Activated T-helper 2 cell treated with anti-CD3 and anti-CD28 coated beads, Interferon-gamma antibody, Interleukin-2, Interleukin-4, amounts not matched to agents 10 μg/mL and 5 μg/mL and 100 μg/mL, durations not matched to agents 14 hours and 24 hours and 36 hours (primary cell): ENCODE measurements around the gene CFAP61. TPM values are rescaled to one million over a fixed set of nuclear protein-coding genes. Genes with fewer than 3 reads are reported as not detected.

ENCODE experiments used
- DNase-seq: peaks from one replicate; pipeline ENCODE4 v3.0.0; 2021; ENCODE audit warnings: low spot score
- H3K27ac Mint-ChIP-seq: one replicate; pipeline ENCODE4 v1.8.0; 2021; ENCODE audit warnings: mixed read lengths
- H3K27me3 Mint-ChIP-seq: one replicate; pipeline ENCODE4 v1.8.0; 2021; ENCODE audit warnings: low read depth, mixed read lengths
- H3K36me3 Mint-ChIP-seq: one replicate; pipeline ENCODE4 v1.8.0; 2021; ENCODE audit warnings: low read depth, mixed read lengths
- H3K4me1 Mint-ChIP-seq: one replicate; pipeline ENCODE4 v1.8.0; 2021; ENCODE audit warnings: low read depth, mixed read lengths
- H3K4me3 Mint-ChIP-seq: one replicate; pipeline ENCODE4 v1.8.0; 2021; ENCODE audit warnings: low read depth, mild to moderate bottlenecking, moderate library complexity, mixed read lengths
- H3K9me3 Mint-ChIP-seq: one replicate; pipeline ENCODE4 v1.8.0; 2021; ENCODE audit warnings: mixed read lengths
- intact Hi-C: fragments of 100-400 bp; cut with micrococcal nuclease; formaldehyde crosslinking; loops from one replicate; pipeline ENCODE4 v1.15.1; 2023
- total RNA-seq: library from RNA; stranded (reverse); gene quantifications from 2 replicates; pipeline ENCODE4 v1.2.3, GENCODE V29; 2022

Gene CFAP61
- total RNA-seq, 1 donor from 2014 or later: not detected

DNA sequence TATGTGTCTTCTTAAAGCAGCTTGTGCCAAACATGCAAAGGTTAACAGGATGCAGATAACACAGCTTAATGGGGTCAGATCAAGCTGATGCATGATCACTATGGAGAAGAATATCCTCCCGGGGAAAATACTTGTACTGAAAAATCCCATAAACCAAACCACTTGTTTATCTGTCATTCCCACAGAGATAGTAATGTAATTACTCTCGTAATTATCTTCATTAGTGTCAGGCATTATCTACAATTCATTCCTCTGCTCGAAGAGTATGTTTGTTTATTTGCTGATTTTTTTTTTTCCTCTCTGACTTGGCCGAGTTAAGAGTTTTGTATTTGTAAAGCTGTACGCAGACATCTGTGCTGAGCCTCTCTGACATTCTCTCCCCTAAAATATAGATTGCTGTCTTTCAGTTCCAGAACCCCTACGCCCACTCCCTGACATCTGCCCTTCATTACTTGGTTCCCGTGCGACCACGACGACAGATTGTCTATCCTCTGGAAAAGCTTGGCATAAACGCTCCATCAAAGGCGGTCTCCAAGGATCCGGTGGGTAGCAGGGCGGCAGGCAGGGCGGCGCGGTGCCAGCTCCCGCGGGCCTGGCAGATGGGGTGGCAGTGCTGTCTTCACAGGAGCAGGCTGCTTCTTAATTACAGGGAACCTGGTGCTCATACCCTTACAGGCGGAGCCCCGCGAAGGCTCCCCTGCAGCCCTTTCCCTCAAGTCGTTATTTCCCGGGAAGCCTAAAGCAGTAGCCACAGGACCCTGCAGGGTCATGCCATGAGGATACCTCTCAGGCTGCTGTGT, 147.2 kb downstream of the CFAP61 start:
- H3K27ac Mint-ChIP-seq: no peak overlapping the region
- intact Hi-C loops: no loop called here

DNA sequence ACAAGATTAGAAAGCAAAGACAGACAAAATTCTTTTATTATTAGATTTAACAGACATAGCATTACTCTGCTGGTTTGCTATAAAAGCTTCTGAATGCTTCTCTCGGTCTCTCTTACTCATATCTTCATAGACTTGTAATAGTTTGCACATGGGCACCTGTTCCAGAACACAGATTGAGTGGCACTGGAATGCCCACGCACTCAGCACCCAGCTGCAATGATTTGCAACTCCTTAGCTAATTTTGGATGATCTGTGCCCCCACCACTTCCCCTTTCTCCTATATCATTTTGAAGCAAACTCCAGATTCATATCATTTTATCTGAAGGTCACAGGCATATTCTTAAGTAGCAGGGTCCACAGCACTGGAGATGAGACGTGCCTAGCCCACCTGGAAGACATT, 148.8 kb downstream of the CFAP61 start:
- Mint-ChIP-seq H3K27me3 (peaks cover 3% of the 10 kb centered on the region), H3K9me3 (no peaks in the 10 kb centered on the region), H3K4me3 (no peak overlapping the region), H3K27ac (no peak overlapping the region), H3K36me3 (no peaks in the 10 kb centered on the region), H3K4me1 (no peaks in the 10 kb centered on the region)
- intact Hi-C loops: no loop called here
- DNase-seq: no peak

More for the DNA sequence above, 147.2 kb downstream of the CFAP61 start:
- H3K27me3 Mint-ChIP-seq: no peaks in the 10 kb centered on the region
- H3K36me3 Mint-ChIP-seq: no peaks in the 10 kb centered on the region
- H3K4me1 Mint-ChIP-seq: no peaks in the 10 kb centered on the region
- no peaks in the 10 kb centered on the region for H3K9me3 Mint-ChIP-seq
- no peak for DNase-seq
- no peak overlapping the region for H3K4me3 Mint-ChIP-seq

DNA sequence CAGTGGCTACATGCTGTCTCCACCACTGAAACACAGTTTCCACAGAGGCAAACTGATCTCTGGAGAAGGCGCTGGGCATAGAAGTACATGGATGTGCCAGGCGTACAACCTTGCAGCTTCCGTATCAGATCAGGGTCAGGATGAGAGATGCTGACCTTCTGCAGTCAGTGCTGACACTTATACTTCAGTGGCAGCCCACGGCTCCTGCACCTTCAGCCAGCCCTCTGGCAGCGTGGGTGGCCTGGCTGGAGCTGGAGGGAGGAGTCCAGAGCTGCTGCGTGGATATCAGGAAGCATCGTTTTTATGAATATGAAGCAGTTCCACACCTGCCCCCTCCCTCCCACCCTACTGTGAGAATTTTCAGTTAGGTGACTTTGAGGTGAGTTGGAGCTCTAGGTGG, 149.3 kb downstream of the CFAP61 start:
- Mint-ChIP-seq H3K9me3 (no peaks in the 10 kb centered on the region), H3K27me3 (peaks cover 3% of the 10 kb centered on the region), H3K4me3 (no peak overlapping the region), H3K36me3 (no peaks in the 10 kb centered on the region), H3K4me1 (no peaks in the 10 kb centered on the region), H3K27ac (no peak overlapping the region)
- intact Hi-C loops: no loop called here
- DNase-seq: no peak

DNA sequence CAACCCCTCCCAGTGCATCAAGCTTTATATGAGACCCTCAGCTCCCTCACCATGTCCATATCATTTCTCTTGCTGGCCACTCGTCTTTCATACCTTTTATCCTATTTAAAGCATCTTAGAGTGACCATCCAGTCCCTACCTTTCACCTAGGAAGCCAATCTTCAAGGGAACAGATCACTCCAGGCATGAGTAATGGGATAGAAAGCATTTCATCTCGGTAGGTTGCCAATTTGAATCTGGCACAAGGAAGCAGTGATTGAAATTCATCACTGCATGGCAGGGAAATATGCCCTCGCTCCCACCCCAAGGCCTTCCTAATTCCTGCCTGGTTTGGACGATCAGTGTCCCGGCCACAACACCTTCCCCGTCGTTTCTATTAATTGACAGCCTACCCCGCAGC, 150.4 kb downstream of the CFAP61 start:
- H3K9me3 Mint-ChIP-seq: no peaks in the 10 kb centered on the region
- peaks cover 3% of the 10 kb centered on the region for H3K27me3 Mint-ChIP-seq
- H3K4me1 Mint-ChIP-seq: no peaks in the 10 kb centered on the region
- no peaks in the 10 kb centered on the region for H3K36me3 Mint-ChIP-seq
- DNase-seq: no peak
- no peak overlapping the region for H3K4me3 Mint-ChIP-seq
- intact Hi-C loops: no loop called here
- H3K27ac Mint-ChIP-seq: no peak overlapping the region

DNA sequence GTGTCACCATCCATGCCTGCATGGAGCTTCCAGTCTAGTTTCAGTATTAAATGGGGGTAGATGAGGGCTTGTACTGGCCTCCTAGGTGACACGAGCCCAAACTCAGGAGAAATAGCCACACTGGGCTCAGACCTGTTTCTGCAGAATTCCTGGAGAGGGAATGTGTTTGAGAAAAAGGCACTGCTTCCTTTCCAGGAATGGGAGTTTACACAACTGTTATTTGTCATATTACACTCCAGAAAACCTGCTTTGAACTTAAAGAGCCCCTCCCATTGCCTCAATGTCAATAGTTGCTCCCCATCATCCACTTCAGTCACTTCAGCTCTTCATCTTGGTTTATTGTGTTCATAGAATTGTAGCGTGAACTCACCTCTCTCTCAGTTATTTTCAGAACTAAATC, 151.5 kb downstream of the CFAP61 start:
- Mint-ChIP-seq H3K4me3 (no peak overlapping the region), H3K27ac (no peak overlapping the region), H3K36me3 (no peaks in the 10 kb centered on the region), H3K27me3 (peaks cover 3% of the 10 kb centered on the region), H3K9me3 (no peaks in the 10 kb centered on the region), H3K4me1 (no peaks in the 10 kb centered on the region)
- intact Hi-C loops: no loop called here
- DNase-seq: no peak

DNA sequence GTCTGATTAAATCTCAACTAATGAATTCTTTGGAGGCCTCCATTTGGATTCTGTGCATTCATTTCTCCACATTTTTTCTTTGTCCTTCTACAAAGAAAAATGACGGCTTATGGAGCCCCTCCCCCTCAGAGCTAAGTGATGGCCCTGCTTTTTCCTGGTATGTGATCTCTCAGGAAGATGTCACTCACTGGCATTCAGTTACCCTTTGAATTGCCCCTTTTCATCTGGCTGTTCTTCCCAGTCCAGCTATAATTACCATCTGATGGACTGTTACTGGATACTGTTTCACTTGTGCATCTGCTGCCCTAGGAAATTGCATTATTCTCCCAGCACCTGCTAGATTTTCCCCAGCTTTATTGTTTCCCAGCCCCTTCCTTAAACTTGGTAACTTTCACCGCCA, 151.9 kb downstream of the CFAP61 start:
- Mint-ChIP-seq H3K9me3 (no peaks in the 10 kb centered on the region), H3K27ac (no peak overlapping the region), H3K4me1 (no peaks in the 10 kb centered on the region), H3K27me3 (peaks cover 3% of the 10 kb centered on the region), H3K36me3 (no peaks in the 10 kb centered on the region), H3K4me3 (no peak overlapping the region)
- intact Hi-C loops: no loop called here
- no peak for DNase-seq

DNA sequence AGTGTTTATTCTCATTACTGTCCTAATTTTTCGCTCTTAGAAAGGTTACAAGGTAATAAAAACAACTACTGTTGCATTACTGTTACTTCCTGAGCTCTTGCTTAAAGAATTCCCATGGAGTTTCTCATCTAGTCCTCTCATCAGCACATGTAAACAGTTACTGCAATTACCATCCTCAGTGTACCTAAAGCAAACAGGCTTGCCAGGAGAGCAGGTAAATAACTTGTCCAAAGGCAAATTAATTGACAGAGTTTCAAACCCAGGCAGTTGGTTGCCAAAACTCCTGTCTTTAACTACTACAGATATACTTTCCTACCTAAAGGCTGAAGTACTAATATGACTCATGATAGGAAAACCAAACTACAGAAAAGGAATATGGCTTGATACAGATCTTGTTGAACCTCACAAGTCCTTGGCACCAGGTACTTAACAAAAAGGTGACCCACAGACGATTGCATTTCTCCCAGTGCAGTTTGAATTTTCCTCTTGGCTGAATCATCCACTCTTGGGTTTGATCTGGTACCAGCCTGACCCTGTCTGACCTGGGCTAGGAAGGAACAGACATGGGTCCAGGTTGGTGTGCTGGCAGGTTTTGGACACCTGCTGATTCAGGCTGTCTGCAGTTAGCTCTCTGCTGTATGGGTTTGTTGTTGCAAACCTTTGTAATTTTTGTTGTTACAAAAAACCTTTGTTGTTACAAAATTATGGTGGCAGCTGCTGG, 153.0 kb downstream of the CFAP61 start:
- H3K27me3 Mint-ChIP-seq: peaks cover 3% of the 10 kb centered on the region
- no peak for DNase-seq
- no peak overlapping the region for H3K27ac Mint-ChIP-seq
- no peak overlapping the region for H3K4me3 Mint-ChIP-seq
- no peaks in the 10 kb centered on the region for H3K9me3 Mint-ChIP-seq
- H3K36me3 Mint-ChIP-seq: no peaks in the 10 kb centered on the region
- H3K4me1 Mint-ChIP-seq: no peaks in the 10 kb centered on the region
- intact Hi-C loops: no loop called here

DNA sequence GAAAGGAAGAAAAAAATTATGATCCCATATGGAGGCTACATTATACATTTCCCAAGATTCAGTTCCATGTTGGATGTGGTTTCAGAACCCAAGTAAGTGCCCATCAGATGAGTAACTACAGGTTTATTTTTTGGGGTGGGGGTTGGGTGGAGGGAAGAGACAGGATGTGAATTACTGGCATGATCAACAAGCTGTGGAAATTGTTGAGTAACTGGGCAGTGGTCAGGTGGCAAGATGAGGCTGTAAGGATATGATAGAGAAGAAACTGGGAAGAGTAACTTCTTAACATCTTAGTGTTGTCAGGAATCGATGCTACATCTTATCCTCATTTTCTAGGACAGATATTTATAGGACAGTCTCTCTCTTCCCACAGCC, 153.5 kb downstream of the CFAP61 start:
- intact Hi-C loops: no loop called here
- DNase-seq: no peak
- no peaks in the 10 kb centered on the region for H3K4me1 Mint-ChIP-seq
- H3K9me3 Mint-ChIP-seq: no peaks in the 10 kb centered on the region
- no peak overlapping the region for H3K4me3 Mint-ChIP-seq
- no peak overlapping the region for H3K27ac Mint-ChIP-seq
- peaks cover 3% of the 10 kb centered on the region for H3K27me3 Mint-ChIP-seq
- H3K36me3 Mint-ChIP-seq: no peaks in the 10 kb centered on the region

DNA sequence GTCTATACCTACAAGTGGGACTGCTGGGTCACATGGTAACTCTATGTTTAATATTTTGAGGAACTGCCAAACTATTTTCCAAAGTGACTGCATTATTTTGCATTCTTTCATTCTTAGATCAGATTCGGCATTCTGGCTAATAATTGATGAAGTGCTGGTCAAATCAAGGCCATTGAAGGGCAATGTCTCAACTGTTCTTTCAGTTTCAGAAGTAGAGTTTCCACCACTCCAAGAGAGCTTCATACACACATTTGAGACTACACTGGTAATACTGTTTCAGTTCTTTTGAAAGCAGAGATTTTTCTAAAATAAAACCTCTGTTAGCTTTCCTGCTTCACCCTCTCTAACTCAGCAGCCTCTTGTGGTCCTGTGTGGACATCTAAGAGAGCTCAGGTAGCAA, 154.5 kb downstream of the CFAP61 start:
- no peaks in the 10 kb centered on the region for H3K4me1 Mint-ChIP-seq
- intact Hi-C loops: no loop called here
- H3K27me3 Mint-ChIP-seq: peaks cover 3% of the 10 kb centered on the region
- DNase-seq: no peak
- H3K36me3 Mint-ChIP-seq: no peaks in the 10 kb centered on the region
- no peak overlapping the region for H3K4me3 Mint-ChIP-seq
- no peak overlapping the region for H3K27ac Mint-ChIP-seq
- H3K9me3 Mint-ChIP-seq: no peaks in the 10 kb centered on the region

DNA sequence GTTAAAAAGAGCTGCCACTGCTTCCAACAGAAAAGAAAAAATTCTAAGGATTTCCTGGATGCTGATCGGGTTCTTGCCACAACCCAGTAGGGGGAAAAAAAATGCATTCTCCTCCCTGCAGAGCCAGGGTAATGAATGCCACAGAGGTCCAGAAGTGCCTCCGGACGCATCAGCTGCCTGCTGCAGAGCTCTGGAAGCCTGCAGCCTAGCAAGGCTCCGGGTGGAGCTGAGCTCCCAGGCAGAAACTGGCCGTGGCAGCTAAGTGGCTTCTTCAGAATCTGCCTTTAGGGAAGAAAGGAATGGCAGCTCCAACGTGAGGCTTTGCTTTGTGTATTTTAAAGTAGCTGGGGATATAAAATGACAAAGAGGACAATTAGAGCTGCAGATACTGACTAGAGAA, 155.0 kb downstream of the CFAP61 start:
- H3K4me3 Mint-ChIP-seq: no peak overlapping the region
- intact Hi-C loops: no loop called here
- no peaks in the 10 kb centered on the region for H3K4me1 Mint-ChIP-seq
- no peaks in the 10 kb centered on the region for H3K9me3 Mint-ChIP-seq
- no peaks in the 10 kb centered on the region for H3K36me3 Mint-ChIP-seq
- H3K27me3 Mint-ChIP-seq: peaks cover 3% of the 10 kb centered on the region
- no peak overlapping the region for H3K27ac Mint-ChIP-seq
- no peak for DNase-seq

DNA sequence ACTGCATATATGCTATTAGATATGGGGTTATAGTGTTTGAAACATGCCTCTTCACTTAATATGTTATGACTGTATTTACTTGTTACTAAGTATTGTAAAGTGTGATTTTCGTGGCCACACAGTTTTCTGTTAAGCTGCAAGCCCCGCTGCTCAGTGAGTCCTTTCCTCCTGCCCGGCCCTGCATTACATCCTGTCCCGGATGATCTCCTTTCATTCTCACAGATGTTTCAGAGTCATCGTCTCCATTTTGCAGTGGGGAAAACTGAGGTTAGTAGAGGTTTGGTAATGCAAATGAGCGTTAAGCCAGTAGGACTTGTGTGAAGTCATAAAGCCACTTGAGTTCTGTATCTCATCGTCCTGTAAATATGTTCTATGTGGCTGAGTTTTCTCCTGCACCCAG, 155.5 kb downstream of the CFAP61 start:
- H3K4me1 Mint-ChIP-seq: no peaks in the 10 kb centered on the region
- intact Hi-C loops: no loop called here
- H3K36me3 Mint-ChIP-seq: no peaks in the 10 kb centered on the region
- H3K27ac Mint-ChIP-seq: no peak overlapping the region
- peaks cover 3% of the 10 kb centered on the region for H3K27me3 Mint-ChIP-seq
- no peak for DNase-seq
- no peaks in the 10 kb centered on the region for H3K9me3 Mint-ChIP-seq
- no peak overlapping the region for H3K4me3 Mint-ChIP-seq

DNA sequence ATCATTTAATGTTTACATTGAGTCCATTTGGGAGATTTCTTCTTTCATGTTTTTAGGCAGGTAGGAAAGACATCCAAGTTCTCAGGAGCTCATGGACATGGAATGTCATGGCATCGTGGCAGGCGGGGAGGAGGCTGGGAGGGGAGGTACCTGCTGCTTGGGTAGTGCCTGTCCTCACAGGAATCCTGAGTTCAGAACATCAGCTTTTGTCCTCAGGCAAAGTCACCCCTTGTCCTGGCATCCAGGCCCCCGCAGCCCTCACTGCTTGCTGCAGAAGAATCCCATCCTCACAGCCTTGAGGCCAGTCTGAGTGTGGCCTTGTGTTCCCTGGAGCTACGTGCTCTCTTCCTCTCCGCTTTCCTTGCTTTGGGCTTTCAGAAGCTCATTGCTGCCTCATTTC, 157.4 kb downstream of the CFAP61 start:
- DNase-seq: no peak
- Mint-ChIP-seq H3K4me3 (no peak overlapping the region), H3K4me1 (no peaks in the 10 kb centered on the region), H3K27ac (no peak overlapping the region), H3K27me3 (peaks cover 3% of the 10 kb centered on the region), H3K36me3 (no peaks in the 10 kb centered on the region), H3K9me3 (no peaks in the 10 kb centered on the region)
- intact Hi-C loops: no loop called here

DNA sequence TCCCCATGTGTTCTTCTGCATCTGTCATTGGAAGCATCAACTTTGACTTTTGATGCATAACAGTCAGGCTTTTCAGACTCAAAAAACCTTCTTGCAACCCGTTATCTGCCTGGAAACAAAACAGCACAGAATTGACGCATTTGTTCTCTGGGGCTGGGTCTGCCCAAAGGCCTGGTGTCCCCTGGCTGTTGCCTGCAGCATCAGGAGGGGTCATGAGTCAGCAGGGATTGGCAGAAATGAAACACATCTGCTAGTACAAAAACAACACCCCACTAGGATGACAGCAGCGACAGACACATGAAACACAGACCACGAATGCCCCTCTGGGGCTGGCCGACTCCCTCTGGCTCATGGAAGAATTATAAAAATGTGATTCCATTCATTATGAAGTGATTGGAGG, 158.0 kb downstream of the CFAP61 start:
- no peak overlapping the region for H3K27ac Mint-ChIP-seq
- DNase-seq: no peak
- intact Hi-C loops: no loop called here
- no peaks in the 10 kb centered on the region for H3K9me3 Mint-ChIP-seq
- H3K36me3 Mint-ChIP-seq: no peaks in the 10 kb centered on the region
- no peak overlapping the region for H3K4me3 Mint-ChIP-seq
- H3K27me3 Mint-ChIP-seq: peaks cover 5% of the 10 kb centered on the region
- no peaks in the 10 kb centered on the region for H3K4me1 Mint-ChIP-seq
